ENCODE results near the gene NPHP4. TPM values are rescaled to one million over a fixed set of nuclear protein-coding genes. Genes with fewer than 3 reads are reported as not detected.
A peak's percentile ranks its signal among the peaks of the same experiment; 100 is the strongest.
"Not testable (repeated sequence)": the region's sequence is repeated elsewhere in the genome, so short reads cannot be mapped to it uniquely, and the experiment has no call there.

The NPHP4 gene
- total RNA-seq, 1 donor from 2014 or later = 33.2 TPM

DNA sequence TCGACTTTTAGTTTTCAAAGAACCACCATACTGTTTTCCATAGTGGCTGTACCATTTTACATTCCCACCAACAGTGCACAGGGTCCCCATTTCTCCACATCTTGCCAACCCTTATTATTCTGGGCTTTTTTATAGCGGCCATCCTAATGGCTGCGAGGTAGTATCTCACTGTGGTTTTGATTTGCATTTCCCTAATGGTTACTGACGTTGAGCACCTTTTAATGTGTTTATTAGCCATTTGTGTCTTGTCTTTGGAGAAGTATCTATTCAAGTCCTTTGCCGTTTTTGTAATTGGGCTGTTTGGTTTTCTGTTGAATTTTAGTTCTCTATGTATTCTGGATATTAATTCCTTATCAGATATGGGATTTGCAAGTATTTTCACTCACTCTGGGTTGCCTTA lies 31.1 kb upstream of the NPHP4 start:
- TF ChIP-seq, protein P1, sequence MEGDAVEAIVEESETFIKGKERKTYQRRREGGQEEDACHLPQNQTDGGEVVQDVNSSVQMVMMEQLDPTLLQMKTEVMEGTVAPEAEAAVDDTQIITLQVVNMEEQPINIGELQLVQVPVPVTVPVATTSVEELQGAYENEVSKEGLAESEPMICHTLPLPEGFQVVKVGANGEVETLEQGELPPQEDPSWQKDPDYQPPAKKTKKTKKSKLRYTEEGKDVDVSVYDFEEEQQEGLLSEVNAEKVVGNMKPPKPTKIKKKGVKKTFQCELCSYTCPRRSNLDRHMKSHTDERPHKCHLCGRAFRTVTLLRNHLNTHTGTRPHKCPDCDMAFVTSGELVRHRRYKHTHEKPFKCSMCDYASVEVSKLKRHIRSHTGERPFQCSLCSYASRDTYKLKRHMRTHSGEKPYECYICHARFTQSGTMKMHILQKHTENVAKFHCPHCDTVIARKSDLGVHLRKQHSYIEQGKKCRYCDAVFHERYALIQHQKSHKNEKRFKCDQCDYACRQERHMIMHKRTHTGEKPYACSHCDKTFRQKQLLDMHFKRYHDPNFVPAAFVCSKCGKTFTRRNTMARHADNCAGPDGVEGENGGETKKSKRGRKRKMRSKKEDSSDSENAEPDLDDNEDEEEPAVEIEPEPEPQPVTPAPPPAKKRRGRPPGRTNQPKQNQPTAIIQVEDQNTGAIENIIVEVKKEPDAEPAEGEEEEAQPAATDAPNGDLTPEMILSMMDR (conservative IDR thresholded peaks at IDR 0.05) = no peak
- no peak for DNase-seq (ENCODE audit: low read depth, low spot score)
- H3K27me3 Mint-ChIP-seq (ENCODE audit: low read depth) = no peaks in the 10 kb centered on the region
- peaks cover 6% of the 10 kb centered on the region for H3K9me3 Mint-ChIP-seq
- H3K4me3 Mint-ChIP-seq = no peak overlapping the region
- no peaks in the 10 kb centered on the region for H3K36me3 Mint-ChIP-seq (ENCODE audit: low read depth)
- no peak overlapping the region for H3K27ac Mint-ChIP-seq (ENCODE audit: unreplicated experiment)
- peaks cover 7% of the 10 kb centered on the region for H3K4me1 Mint-ChIP-seq

- Mint-ChIP-seq H3K36me3 (ENCODE audit: low read depth) (no peaks in the 10 kb centered on the region), H3K9me3 (peaks cover 6% of the 10 kb centered on the region), H3K4me1 (no peaks in the 10 kb centered on the region), H3K27me3 (ENCODE audit: low read depth) (no peaks in the 10 kb centered on the region), H3K27ac (ENCODE audit: unreplicated experiment) (no peak overlapping the region), H3K4me3 (no peak overlapping the region)
- DNase-seq (ENCODE audit: low read depth, low spot score) = no peak
- TF ChIP-seq, protein P1 (conservative IDR thresholded peaks at IDR 0.05) = no peak
Measured at GRCh38 chr1:6022193-6022592, 30.0 kb upstream of the NPHP4 start.

- Mint-ChIP-seq H3K36me3 (ENCODE audit: low read depth) (no peaks in the 10 kb centered on the region), H3K27me3 (ENCODE audit: low read depth) (no peaks in the 10 kb centered on the region), H3K4me3 (no peak overlapping the region), H3K4me1 (peaks cover 9% of the 10 kb centered on the region), H3K27ac (ENCODE audit: unreplicated experiment) (no peak overlapping the region), H3K9me3 (peaks cover 6% of the 10 kb centered on the region)
- no peak for DNase-seq (ENCODE audit: low read depth, low spot score)
- TF ChIP-seq, protein P1 (conservative IDR thresholded peaks at IDR 0.05) = no peak
Measured at GRCh38 chr1:6019166-6019845, 27.1 kb upstream of the NPHP4 start.

DNA sequence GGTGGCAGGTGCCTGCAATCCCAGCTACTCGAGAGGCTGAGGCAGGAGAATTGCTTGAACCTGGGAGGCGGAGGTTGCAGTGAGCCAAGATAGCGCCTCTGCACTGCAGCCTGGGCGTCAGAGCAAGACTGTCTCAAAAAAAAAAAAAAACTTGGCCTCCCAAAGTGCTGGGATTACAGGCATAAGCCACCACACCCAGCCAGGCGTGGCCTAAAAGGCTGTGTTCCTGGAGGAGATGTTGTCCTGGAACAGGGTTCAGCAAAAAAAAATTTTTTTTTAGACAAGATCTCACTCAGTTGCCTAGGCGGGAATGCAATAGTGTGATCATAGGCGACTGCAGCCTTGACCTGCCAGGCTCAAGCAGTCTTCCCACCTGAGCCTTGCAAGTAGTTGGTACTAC lies 25.4 kb upstream of the NPHP4 start:
- not testable (repeated sequence) for H3K27me3 Mint-ChIP-seq (ENCODE audit: low read depth); H3K4me3 Mint-ChIP-seq; H3K27ac Mint-ChIP-seq (ENCODE audit: unreplicated experiment)

GRCh38 chr1:6016191-6016865 lies 24.1 kb upstream of the NPHP4 start:
- DNase-seq (ENCODE audit: low read depth, low spot score) = no peak
- H3K9me3 Mint-ChIP-seq = no peaks in the 10 kb centered on the region
- TF ChIP-seq, protein P1 (conservative IDR thresholded peaks at IDR 0.05) = no peak
- H3K4me1 Mint-ChIP-seq = peaks cover 9% of the 10 kb centered on the region
- H3K4me3 Mint-ChIP-seq = no peak overlapping the region
- no peaks in the 10 kb centered on the region for H3K36me3 Mint-ChIP-seq (ENCODE audit: low read depth)
- H3K27me3 Mint-ChIP-seq (ENCODE audit: low read depth) = no peaks in the 10 kb centered on the region
- H3K27ac Mint-ChIP-seq (ENCODE audit: unreplicated experiment) = peak overlapping the region; percentile 70

More for the DNA sequence above, 25.4 kb upstream of the NPHP4 start:
- not testable (repeated sequence) for H3K4me1 Mint-ChIP-seq; H3K9me3 Mint-ChIP-seq; H3K36me3 Mint-ChIP-seq (ENCODE audit: low read depth); DNase-seq (ENCODE audit: low read depth, low spot score)

Measured in neural crest cell (in vitro differentiated cells).